Skin epidermis (tissue), 12 donors: Measurements from ENCODE around the gene TBCD.
"Not testable (repeated sequence)": the region's sequence is repeated elsewhere in the genome, so short reads cannot be mapped to it uniquely, and the experiment has no call there.

Experiments
- H3K27ac ChIP-seq, 21 experiments: fragments of 200-600 bp; sonication (generic) in 11 of 21; one replicate each; pipeline ENCODE4 v1.5.0; 2020; ENCODE audit warnings: mild to moderate bottlenecking in 3 of 21, inconsistent platforms in 2 of 21, moderate library complexity in 2 of 21
- H3K4me3 ChIP-seq, 7 experiments: fragments of 200-600 bp; sonication (generic) in 2 of 7; one replicate each; pipeline ENCODE4 v1.5.0; 2020; ENCODE audit warnings: inconsistent platforms in 2 of 7, mild to moderate bottlenecking in 2 of 7, moderate library complexity in 1 of 7

Gene TBCD

GRCh38 chr17:82984751-82985427 is 233.0 kb downstream of the TBCD start:
- Histone ChIP-seq H3K4me3 (no peak overlapping the region), H3K27ac (peak overlapping the region in 1 of 21 experiments; percentile 0)

GRCh38 chr17:82985428-82985805 is 233.6 kb downstream of the TBCD start:
- no peak overlapping the region for H3K4me3 ChIP-seq
- H3K27ac ChIP-seq, result peak overlapping the region in 5 of 21 experiments; percentile 44 to 78 (median 65)

GRCh38 chr17:82985973-82986372 is 234.1 kb downstream of the TBCD start:
- H3K27ac ChIP-seq, result peak overlapping the region in 7 of 21 experiments; percentile 44 to 78 (median 63)
- H3K4me3 ChIP-seq, result no peak overlapping the region

DNA sequence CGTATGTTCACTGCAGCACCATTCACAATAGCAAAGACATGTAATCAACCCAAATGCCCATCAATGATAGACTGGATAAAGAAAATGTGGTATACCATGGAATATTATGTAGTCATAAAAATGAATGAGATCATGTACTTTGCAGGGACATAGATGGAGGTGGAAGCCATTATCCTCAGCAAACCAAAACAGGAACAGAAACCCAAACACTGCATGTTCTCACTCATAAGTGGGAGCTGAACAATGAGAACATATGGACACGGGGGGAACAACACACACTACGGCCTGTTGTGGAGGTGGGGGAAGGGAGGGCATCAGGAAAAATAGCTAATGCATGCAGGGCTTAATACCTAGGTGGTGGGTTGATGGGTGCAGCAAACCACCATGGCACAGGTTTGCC is 237.2 kb downstream of the TBCD start:
- not testable (repeated sequence) for H3K4me3 ChIP-seq

DNA sequence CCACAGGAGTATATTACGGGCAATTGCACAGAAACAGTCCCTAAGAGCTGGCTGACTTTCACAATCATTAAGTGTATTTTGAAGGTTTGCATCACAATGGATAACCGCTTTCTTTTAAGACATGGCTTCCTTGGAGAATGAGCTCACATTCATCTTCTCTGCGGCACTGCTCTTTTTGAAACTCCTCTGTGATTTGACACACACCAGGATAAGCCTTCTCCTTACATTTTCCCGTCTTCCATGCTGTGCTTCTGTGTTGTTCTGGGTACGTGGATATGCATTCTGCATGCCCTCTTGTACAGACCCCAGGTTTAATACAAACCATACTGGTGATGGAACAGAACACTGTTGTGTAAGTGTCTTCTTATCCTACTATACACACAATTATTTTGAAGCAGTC is 238.0 kb downstream of the TBCD start:
- no peak overlapping the region for H3K4me3 ChIP-seq
- no peak overlapping the region for H3K27ac ChIP-seq

More for the DNA sequence above, 237.2 kb downstream of the TBCD start:
- H3K27ac ChIP-seq, result not testable (repeated sequence)

- H3K4me3 ChIP-seq, result no peak overlapping the region
- H3K27ac ChIP-seq, result no peak overlapping the region
Observed at GRCh38 chr17:82993005-82993404, 241.1 kb downstream of the TBCD start.
